GM12892 (cell line): ENCODE results near the gene ARID1B.

Source experiments
- POLR2A ChIP-seq: IDR thresholded peaks from 2 replicates; pipeline ENCODE4 v1.6.1; 2011; ENCODE audit warnings: low read depth, low read length, control low read depth
- TAF1 ChIP-seq: IDR thresholded peaks from 2 replicates; pipeline ENCODE4 v1.6.1; 2011; ENCODE audit warnings: low read depth, mild to moderate bottlenecking, control low read depth, low read length, borderline replicate concordance

DNA sequence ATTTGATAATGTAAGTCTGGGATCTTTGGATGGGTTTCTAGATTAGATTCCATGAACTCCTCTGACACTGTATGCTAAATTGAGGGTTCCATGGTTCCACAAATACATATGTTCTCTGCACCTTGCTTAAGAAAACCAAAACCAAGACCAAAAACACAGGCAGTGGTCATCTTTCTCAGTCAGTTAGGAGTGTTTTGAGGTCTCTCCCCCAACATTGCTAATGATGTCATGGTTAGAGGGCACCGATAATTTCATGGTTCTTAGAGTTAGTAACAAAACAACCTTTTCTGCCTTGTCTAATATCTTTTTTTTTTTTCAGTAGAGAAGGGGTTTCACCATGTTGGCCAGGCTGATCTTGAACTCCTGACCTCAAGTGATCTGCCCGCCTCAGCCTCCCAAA, 44.5 kb downstream of the ARID1B start:
- TF ChIP-seq POLR2A (no peak), TAF1 (no peak)
